ENCODE data around the gene SYTL3.
"Not testable (repeated sequence)": the region's sequence is repeated elsewhere in the genome, so short reads cannot be mapped to it uniquely, and the experiment has no call there.

DNA sequence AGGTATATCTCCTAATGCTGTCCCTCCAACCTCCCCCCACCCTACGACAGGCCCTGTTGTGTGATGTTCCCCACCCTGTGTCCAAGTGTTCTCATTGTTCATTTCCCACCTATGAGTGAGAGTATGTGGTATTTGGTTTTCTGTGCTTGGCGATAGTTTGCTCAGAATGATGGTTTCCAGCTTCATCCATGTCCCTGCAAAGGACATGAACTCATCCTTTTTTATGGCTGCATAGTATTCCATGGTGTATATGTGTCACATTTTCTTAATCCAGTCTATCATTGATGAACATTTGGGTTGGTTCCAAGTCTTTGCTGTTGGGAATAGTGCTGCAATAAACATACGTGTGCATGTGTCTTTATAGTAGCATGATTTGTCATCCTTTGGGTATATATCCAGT is 35.2 kb upstream of the SYTL3 start:
- not testable (repeated sequence) for TF ChIP-seq FOXJ3 (CRISPR knock-in tag; IDR thresholded peaks at IDR 0.05); MXI1 (IDR thresholded peaks at IDR 0.05; ENCODE audit: low read depth, low read length); RAD21 (IDR thresholded peaks at IDR 0.05; ENCODE audit: low read length)
